ENCODE results near the gene HNRNPK.
"Not testable (repeated sequence)": the region's sequence is repeated elsewhere in the genome, so short reads cannot be mapped to it uniquely, and the experiment has no call there.

HNRNPK gene

GRCh38 chr9:83975300-83975699 lies 4.7 kb downstream of the HNRNPK start:
- no peak for DNase-seq

GRCh38 chr9:83972286-83972685 lies 7.7 kb downstream of the HNRNPK start:
- no peak for DNase-seq

GRCh38 chr9:83971485-83971884 lies 8.5 kb downstream of the HNRNPK start:
- no peak for DNase-seq

- no peak for DNase-seq
Observed at GRCh38 chr9:83969602-83970001, 10.4 kb downstream of the HNRNPK start.

GRCh38 chr9:83967073-83967472 lies 12.9 kb downstream of the HNRNPK start:
- no peak for DNase-seq

GRCh38 chr9:83966209-83966582 lies 13.8 kb downstream of the HNRNPK start:
- no peak for DNase-seq

- no peak for DNase-seq
Observed at GRCh38 chr9:83965350-83966208, 14.4 kb downstream of the HNRNPK start.

GRCh38 chr9:83964973-83965349 lies 15.1 kb downstream of the HNRNPK start:
- no peak for DNase-seq

GRCh38 chr9:83962165-83962564 lies 17.9 kb downstream of the HNRNPK start:
- no peak for DNase-seq

GRCh38 chr9:83960991-83961390 lies 19.0 kb downstream of the HNRNPK start:
- DNase-seq, result no peak

- no peak for DNase-seq
Observed at GRCh38 chr9:83959061-83959460, 21.0 kb downstream of the HNRNPK start.

GRCh38 chr9:83957248-83957513 lies 22.8 kb downstream of the HNRNPK start:
- no peak for DNase-seq

- peak; percentile 51 for DNase-seq
Observed at GRCh38 chr9:83956436-83957247, 23.4 kb downstream of the HNRNPK start.

GRCh38 chr9:83956086-83956435 lies 24.0 kb downstream of the HNRNPK start:
- DNase-seq, result no peak

- not testable (repeated sequence) for DNase-seq
Observed at GRCh38 chr9:83948096-83948495, 31.9 kb downstream of the HNRNPK start.

GRCh38 chr9:83940590-83941303 lies 39.3 kb downstream of the HNRNPK start:
- no peak for DNase-seq

- DNase-seq, result no peak
Observed at GRCh38 chr9:83937861-83938455, 42.1 kb downstream of the HNRNPK start.

GRCh38 chr9:83936523-83936922 lies 43.5 kb downstream of the HNRNPK start:
- DNase-seq, result no peak

- DNase-seq, result no peak
Observed at GRCh38 chr9:83935276-83935935, 44.6 kb downstream of the HNRNPK start.

GRCh38 chr9:83934569-83935275 lies 45.3 kb downstream of the HNRNPK start:
- DNase-seq, result no peak

GRCh38 chr9:83933790-83934189 lies 46.2 kb downstream of the HNRNPK start:
- no peak for DNase-seq

GRCh38 chr9:83932851-83933250 lies 47.2 kb downstream of the HNRNPK start:
- DNase-seq, result no peak
